H9 (cell line): ENCODE measurements around the gene SCAMP5. TPM values are rescaled to one million over a fixed set of nuclear protein-coding genes. Genes with fewer than 3 reads are reported as not detected.
A peak's percentile ranks its signal among the peaks of the same experiment; 100 is the strongest.

ENCODE experiments used
- DNase-seq: peaks from one replicate; pipeline ENCODE4 v3.0.0-alpha.2; 2017
- H2AFZ ChIP-seq: one replicate; pipeline ENCODE4 v1.6.1; 2013; ENCODE audit warnings: mild to moderate bottlenecking, low read length, control low read depth, moderate library complexity
- H2AK5ac ChIP-seq: 2 replicates; pipeline ENCODE4 v1.6.1; 2013; ENCODE audit warnings: low read length, control low read depth, mixed read lengths; ENCODE audit not compliant: insufficient read length
- H2BK120ac ChIP-seq: one replicate; pipeline ENCODE4 v1.6.1; 2013; ENCODE audit warnings: low read depth, mild to moderate bottlenecking, low read length, control low read depth, inconsistent platforms; ENCODE audit not compliant: poor library complexity, severe bottlenecking
- H2BK12ac ChIP-seq: 2 replicates; pipeline ENCODE4 v1.6.1; 2013; ENCODE audit warnings: low read length, control low read depth, mixed read lengths, low read depth; ENCODE audit not compliant: insufficient read length
- H2BK15ac ChIP-seq: 2 replicates; pipeline ENCODE4 v1.6.1; 2013; ENCODE audit warnings: low read depth, low read length, control low read depth
- H2BK20ac ChIP-seq: one replicate; pipeline ENCODE4 v1.6.1; 2013; ENCODE audit warnings: low read depth, mild to moderate bottlenecking, low read length, control low read depth, inconsistent platforms; ENCODE audit not compliant: poor library complexity, severe bottlenecking
- H2BK5ac ChIP-seq: 2 replicates; pipeline ENCODE4 v1.6.1; 2013; ENCODE audit warnings: low read length, control low read depth, mixed read lengths; ENCODE audit not compliant: insufficient read length
- H3K14ac ChIP-seq: 2 replicates; pipeline ENCODE4 v1.6.1; 2013; ENCODE audit warnings: low read length, control low read depth; ENCODE audit not compliant: insufficient read depth
- H3K18ac ChIP-seq: 2 replicates; pipeline ENCODE4 v1.6.1; 2013; ENCODE audit warnings: low read depth, mild to moderate bottlenecking, mixed read lengths, low read length, control low read depth; ENCODE audit not compliant: insufficient read length
- H3K23ac ChIP-seq: 2 replicates; pipeline ENCODE4 v1.6.1; 2013; ENCODE audit warnings: low read length, control low read depth, mixed read lengths, low read depth; ENCODE audit not compliant: insufficient read length
- H3K23me2 ChIP-seq: 2 replicates; pipeline ENCODE4 v1.6.1; 2013; ENCODE audit warnings: low read depth, mild to moderate bottlenecking, mixed read lengths, low read length, control low read depth; ENCODE audit not compliant: insufficient read length, poor library complexity, severe bottlenecking
- H3K27ac ChIP-seq: 2 replicates; pipeline ENCODE4 v1.5.1; 2013; ENCODE audit warnings: low read length, control low read depth, mixed read lengths, low read depth; ENCODE audit not compliant: insufficient read length
- H3K27me3 ChIP-seq: 2 replicates; pipeline ENCODE4 v1.6.1; 2013; ENCODE audit warnings: low read length, control low read depth, inconsistent platforms; ENCODE audit not compliant: insufficient read depth
- H3K4ac ChIP-seq: 2 replicates; pipeline ENCODE4 v1.6.1; 2013; ENCODE audit warnings: low read depth, mild to moderate bottlenecking, control low read depth, inconsistent platforms, low read length, moderate library complexity
- H3K4me1 ChIP-seq: 2 replicates; pipeline ENCODE4 v1.6.1; 2013; ENCODE audit warnings: low read length, control low read depth, inconsistent platforms; ENCODE audit not compliant: insufficient read depth
- H3K4me2 ChIP-seq: 2 replicates; pipeline ENCODE4 v1.6.1; 2013; ENCODE audit warnings: low read length, control low read depth, mixed read lengths; ENCODE audit not compliant: insufficient read length, insufficient read depth
- H3K56ac ChIP-seq: 2 replicates; pipeline ENCODE4 v1.6.1; 2013; ENCODE audit warnings: low read depth, mild to moderate bottlenecking, mixed read lengths, low read length, control low read depth; ENCODE audit not compliant: insufficient read length
- H3K79me1 ChIP-seq: 2 replicates; pipeline ENCODE4 v1.6.1; 2013; ENCODE audit warnings: low read depth, mild to moderate bottlenecking, moderate library complexity, low read length, control low read depth, inconsistent platforms; ENCODE audit not compliant: insufficient read depth, poor library complexity, severe bottlenecking
- H3K79me2 ChIP-seq: 2 replicates; pipeline ENCODE4 v1.6.1; 2013; ENCODE audit warnings: low read length, control low read depth, inconsistent platforms; ENCODE audit not compliant: insufficient read depth
- H3K9ac ChIP-seq: 2 replicates; pipeline ENCODE4 v1.6.1; 2013; ENCODE audit warnings: low read length, control low read depth, mixed read lengths; ENCODE audit not compliant: insufficient read length; ENCODE audit errors: extremely low read depth
- H3K9me3 ChIP-seq: one replicate; pipeline ENCODE4 v1.6.1; 2013; ENCODE audit warnings: low read depth, low read length, inconsistent platforms; ENCODE audit not compliant: control insufficient read depth
- H3T11ph ChIP-seq: one replicate; pipeline ENCODE4 v1.6.1; 2013; ENCODE audit warnings: mild to moderate bottlenecking, low read length, control low read depth, inconsistent platforms
- H4K20me1 ChIP-seq: one replicate; pipeline ENCODE4 v1.6.1; 2013; ENCODE audit not compliant: control insufficient read depth, insufficient read length, insufficient read depth
- H4K5ac ChIP-seq: 2 replicates; pipeline ENCODE4 v1.6.1; 2013; ENCODE audit warnings: low read depth, mild to moderate bottlenecking, mixed read lengths, low read length, control low read depth; ENCODE audit not compliant: insufficient read length
- H4K8ac ChIP-seq: replicated peaks from 2 replicates; pipeline ENCODE4 v1.6.1; 2013; ENCODE audit warnings: low read length, control low read depth, mixed read lengths, low read depth; ENCODE audit not compliant: insufficient read length
- H4K91ac ChIP-seq: 2 replicates; pipeline ENCODE4 v1.6.1; 2013; ENCODE audit warnings: low read depth, mild to moderate bottlenecking, moderate library complexity, mixed read lengths, low read length, control low read depth; ENCODE audit not compliant: insufficient read length
- H3K27ac Mint-ChIP-seq, 3 experiments: 2 replicates in 2 of 3; 3 replicates in 1 of 3; pipeline ENCODE4 v1.8.0; 2020 to 2021; ENCODE audit warnings: mixed read lengths in 3 of 3, mild to moderate bottlenecking in 1 of 3, moderate library complexity in 1 of 3
- H3K27me3 Mint-ChIP-seq: 2 replicates; pipeline ENCODE4 v1.8.0; 2021; ENCODE audit warnings: low read depth, mild to moderate bottlenecking, moderate library complexity, mixed read lengths
- H3K36me3 Mint-ChIP-seq, 3 experiments: 2 replicates in 2 of 3; 3 replicates in 1 of 3; pipeline ENCODE4 v1.8.0; 2020 to 2021; ENCODE audit warnings: low read depth in 3 of 3, mixed read lengths in 3 of 3; ENCODE audit not compliant: insufficient read depth in 1 of 3
- H3K4me1 Mint-ChIP-seq, 2 experiments: 2 replicates each; pipeline ENCODE4 v1.8.0; 2020; ENCODE audit warnings: mixed read lengths in 2 of 2
- H3K4me3 Mint-ChIP-seq, 2 experiments: 2 replicates in 1 of 2; 3 replicates in 1 of 2; pipeline ENCODE4 v1.8.0; 2020 to 2021; ENCODE audit warnings: mild to moderate bottlenecking in 2 of 2, mixed read lengths in 2 of 2, moderate library complexity in 1 of 2
- H3K9me3 Mint-ChIP-seq, 2 experiments: 2 replicates in 1 of 2; 3 replicates in 1 of 2; pipeline ENCODE4 v1.8.0; 2020; ENCODE audit warnings: mild to moderate bottlenecking in 2 of 2, mixed read lengths in 2 of 2, moderate library complexity in 1 of 2
- WGBS: extraction: QIAGEN DNeasy Blood & Tissue Kit; methylation state at CpG from one replicate; pipeline ENCODE4 v1.1.7; 2013; ENCODE audit warnings: missing lambda C conversion rate, low lambda C conversion rate, mixed read lengths; ENCODE audit not compliant: insufficient read length; ENCODE audit errors: extremely low coverage; 5-methylcytosine and 5-hydroxymethylcytosine counted together
- total RNA-seq: library from RNA; stranded (reverse); gene quantifications from 2 replicates; pipeline ENCODE4 v1.2.1, GENCODE V29; 2021
- TF ChIP-seq, protein P1 (sequence below): fragments of 200-600 bp; sonication (generic); conservative IDR thresholded peaks from 3 replicates; pipeline ENCODE4 v1.8.0; 2021; ENCODE audit warnings: antibody characterized with exemption, mild to moderate bottlenecking

SCAMP5 gene
- total RNA-seq, 1 experiment from 2014 or later, result 47.8 TPM

DNA sequence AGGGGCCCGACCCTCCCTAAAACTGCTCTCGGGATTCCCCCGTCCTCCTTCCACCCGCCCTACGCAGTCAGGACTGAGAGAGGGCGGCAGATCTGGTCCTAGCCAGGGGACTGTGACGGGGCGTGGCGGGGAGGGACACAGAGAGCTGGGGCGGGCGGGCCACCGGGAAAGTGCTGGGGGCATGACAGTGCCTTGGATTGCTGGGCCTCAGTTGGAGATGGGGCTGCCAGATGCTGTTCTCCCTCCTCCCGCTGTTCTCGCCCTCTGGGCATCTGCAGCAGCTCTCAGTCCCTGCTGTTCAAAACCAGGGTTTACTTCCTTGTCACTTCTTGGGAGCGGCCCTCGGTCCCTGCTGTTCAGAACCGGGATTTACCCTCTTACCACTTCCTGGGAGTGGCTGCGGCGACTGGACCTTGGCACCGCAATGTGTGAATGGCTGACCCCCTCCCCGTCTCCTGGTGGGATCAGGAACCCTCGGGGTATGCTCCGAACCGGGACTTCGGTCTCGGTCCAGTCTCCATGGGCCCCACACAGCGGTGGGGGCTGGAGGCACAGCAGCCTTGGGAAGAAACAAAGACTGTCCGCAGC, 36.9 kb upstream of the SCAMP5 start:
- Histone ChIP-seq H3K79me2 (peaks cover 3% of the 10 kb centered on the region; the same call in 1 of the 2 replicates), H3K27me3 (peaks cover 11% of the 10 kb centered on the region; the same call in 1 of the 2 replicates)

More for the DNA sequence above, 36.9 kb upstream of the SCAMP5 start:
- H2AFZ ChIP-seq, result no peak overlapping the region
- H4K5ac ChIP-seq, result no peak overlapping the region
- H3K18ac ChIP-seq, result no peak overlapping the region
- peak; percentile 69 for DNase-seq
- H3K9ac ChIP-seq, result no peak overlapping the region
- H2BK5ac ChIP-seq, result no peak overlapping the region
- peak overlapping the region; percentile 72 for H3K4me2 ChIP-seq
- H2BK15ac ChIP-seq, result no peak overlapping the region
- Mint-ChIP-seq H3K4me1 (peaks cover 22 to 32% of the 10 kb centered on the region in 2 experiments), H3K36me3 (peaks cover 0 to 2% (median 0%) of the 10 kb centered on the region in 3 experiments; a peak in 2 of 7 replicates), H3K9me3 (no peaks in the 10 kb centered on the region), H3K27ac (no peak overlapping the region), H3K27me3 (peaks cover 81% of the 10 kb centered on the region), H3K4me3 (peak overlapping the region; percentile 60 to 84)
- no peaks in the 10 kb centered on the region for H3K9me3 ChIP-seq
- no peak overlapping the region for H2BK12ac ChIP-seq
- H4K8ac ChIP-seq, result no peak overlapping the region
- no peak overlapping the region for H3K4ac ChIP-seq
- no CpG with 5 or more reads among the region's 28 CpGs for WGBS
- no peaks in the 10 kb centered on the region for H3K79me1 ChIP-seq
- H3K27ac ChIP-seq, result no peak overlapping the region
- no peak overlapping the region for H3T11ph ChIP-seq
- H2BK20ac ChIP-seq, result no peak overlapping the region
- H4K91ac ChIP-seq, result no peak overlapping the region
- H2BK120ac ChIP-seq, result no peak overlapping the region
- no peak overlapping the region for H3K14ac ChIP-seq
- H3K56ac ChIP-seq, result no peak overlapping the region
- no peak overlapping the region for H3K23ac ChIP-seq
- peaks cover 34% of the 10 kb centered on the region for H3K23me2 ChIP-seq
- TF ChIP-seq, protein P1, sequence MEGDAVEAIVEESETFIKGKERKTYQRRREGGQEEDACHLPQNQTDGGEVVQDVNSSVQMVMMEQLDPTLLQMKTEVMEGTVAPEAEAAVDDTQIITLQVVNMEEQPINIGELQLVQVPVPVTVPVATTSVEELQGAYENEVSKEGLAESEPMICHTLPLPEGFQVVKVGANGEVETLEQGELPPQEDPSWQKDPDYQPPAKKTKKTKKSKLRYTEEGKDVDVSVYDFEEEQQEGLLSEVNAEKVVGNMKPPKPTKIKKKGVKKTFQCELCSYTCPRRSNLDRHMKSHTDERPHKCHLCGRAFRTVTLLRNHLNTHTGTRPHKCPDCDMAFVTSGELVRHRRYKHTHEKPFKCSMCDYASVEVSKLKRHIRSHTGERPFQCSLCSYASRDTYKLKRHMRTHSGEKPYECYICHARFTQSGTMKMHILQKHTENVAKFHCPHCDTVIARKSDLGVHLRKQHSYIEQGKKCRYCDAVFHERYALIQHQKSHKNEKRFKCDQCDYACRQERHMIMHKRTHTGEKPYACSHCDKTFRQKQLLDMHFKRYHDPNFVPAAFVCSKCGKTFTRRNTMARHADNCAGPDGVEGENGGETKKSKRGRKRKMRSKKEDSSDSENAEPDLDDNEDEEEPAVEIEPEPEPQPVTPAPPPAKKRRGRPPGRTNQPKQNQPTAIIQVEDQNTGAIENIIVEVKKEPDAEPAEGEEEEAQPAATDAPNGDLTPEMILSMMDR, result peak; percentile 42; the same call in 2 of the 3 replicates
- no peak overlapping the region for H2AK5ac ChIP-seq
- no peaks in the 10 kb centered on the region; the same call in 1 of the 2 replicates for H3K4me1 ChIP-seq
- no peaks in the 10 kb centered on the region for H4K20me1 ChIP-seq
